ENCODE results near the gene NEB. TPM values are rescaled to one million over a fixed set of nuclear protein-coding genes. Genes with fewer than 3 reads are reported as not detected.

Gene NEB
- total RNA-seq, 1 donor from 2014 or later: 0.83 TPM

GRCh38 chr2:151556121-151556520 lies 178.2 kb downstream of the NEB start:
- intact Hi-C loops (cut with DNase I): no loop called here
- Histone ChIP-seq H3K4me3 (no peak overlapping the region), H3K36me3 (no peaks in the 10 kb centered on the region), H3K4me1 (no peaks in the 10 kb centered on the region), H3K9me3 (no peaks in the 10 kb centered on the region), H3K27me3 (ENCODE audit: low read depth) (no peaks in the 10 kb centered on the region), H3K27ac (no peak overlapping the region)
- DNase-seq: no peak
- TF ChIP-seq CTCF (IDR thresholded peaks at IDR 0.05): no peak
- ATAC-seq: no peak

- TF ChIP-seq CTCF (IDR thresholded peaks at IDR 0.05): no peak
- no peaks in the 10 kb centered on the region for H3K4me1 ChIP-seq
- ATAC-seq (no peak), DNase-seq (no peak)
- no peaks in the 10 kb centered on the region for H3K36me3 ChIP-seq
- H3K9me3 ChIP-seq: no peaks in the 10 kb centered on the region
- no peaks in the 10 kb centered on the region for H3K27me3 ChIP-seq (ENCODE audit: low read depth)
- no peak overlapping the region for H3K27ac ChIP-seq
- intact Hi-C loops (cut with DNase I): no loop called here
- H3K4me3 ChIP-seq: no peak overlapping the region
Measured at GRCh38 chr2:151552287-151552686, 182.0 kb downstream of the NEB start.

- no peak overlapping the region for H3K27ac ChIP-seq
Measured at GRCh38 chr2:151551556-151551955, 182.7 kb downstream of the NEB start.

GRCh38 chr2:151549191-151549590 lies 185.1 kb downstream of the NEB start:
- intact Hi-C loops (cut with DNase I): no loop called here
- Histone ChIP-seq H3K27me3 (ENCODE audit: low read depth) (no peaks in the 10 kb centered on the region), H3K4me3 (no peak overlapping the region), H3K9me3 (no peaks in the 10 kb centered on the region), H3K27ac (no peak overlapping the region), H3K4me1 (no peaks in the 10 kb centered on the region), H3K36me3 (no peaks in the 10 kb centered on the region)
- no peak for ATAC-seq
- no peak for TF ChIP-seq CTCF (IDR thresholded peaks at IDR 0.05)
- no peak for DNase-seq

More at GRCh38 chr2:151551556-151551955, 182.7 kb downstream of the NEB start:
- no peak for ATAC-seq
- no peaks in the 10 kb centered on the region for H3K4me1 ChIP-seq
- H3K9me3 ChIP-seq: no peaks in the 10 kb centered on the region
- H3K4me3 ChIP-seq: no peak overlapping the region
- intact Hi-C loops (cut with DNase I): no loop called here
- no peak for DNase-seq
- no peaks in the 10 kb centered on the region for H3K27me3 ChIP-seq (ENCODE audit: low read depth)
- H3K36me3 ChIP-seq: no peaks in the 10 kb centered on the region
- TF ChIP-seq CTCF (IDR thresholded peaks at IDR 0.05): no peak

- DNase-seq: no peak
- Histone ChIP-seq H3K27ac (no peak overlapping the region), H3K36me3 (no peaks in the 10 kb centered on the region), H3K4me3 (no peak overlapping the region), H3K9me3 (no peaks in the 10 kb centered on the region), H3K4me1 (no peaks in the 10 kb centered on the region), H3K27me3 (ENCODE audit: low read depth) (no peaks in the 10 kb centered on the region)
- TF ChIP-seq CTCF (IDR thresholded peaks at IDR 0.05): no peak
- no peak for ATAC-seq
- intact Hi-C loops (cut with DNase I): no loop called here
Measured at GRCh38 chr2:151544449-151544848, 189.8 kb downstream of the NEB start.

GRCh38 chr2:151543876-151544275 lies 190.4 kb downstream of the NEB start:
- H3K36me3 ChIP-seq: no peaks in the 10 kb centered on the region
- intact Hi-C loops (cut with DNase I): no loop called here
- no peak overlapping the region for H3K4me3 ChIP-seq
- DNase-seq: no peak
- no peaks in the 10 kb centered on the region for H3K27me3 ChIP-seq (ENCODE audit: low read depth)
- H3K9me3 ChIP-seq: no peaks in the 10 kb centered on the region
- no peak for ATAC-seq
- no peaks in the 10 kb centered on the region for H3K4me1 ChIP-seq
- H3K27ac ChIP-seq: no peak overlapping the region
- TF ChIP-seq CTCF (IDR thresholded peaks at IDR 0.05): no peak

Data from lower lobe of right lung (tissue), 2 donors.